Fibroblast of lung (primary cell): ENCODE results near the gene FAM98C. TPM values are rescaled to one million over a fixed set of nuclear protein-coding genes. Genes with fewer than 3 reads are reported as not detected.

Source experiments
- DNase-seq, 2 donors: peaks; one replicate each; pipeline versions ENCODE4 v3.0.0 to v3.0.0-alpha.2; 2010; ENCODE audit warnings: low read depth in 2 of 2
- H2AFZ ChIP-seq: 2 replicates; pipeline ENCODE4 v1.5.1; 2012; ENCODE audit warnings: low read length, control low read depth, inconsistent platforms
- H3K27ac ChIP-seq: 2 replicates; pipeline ENCODE4 v1.5.1; 2011; ENCODE audit warnings: low read length, control low read depth; ENCODE audit not compliant: insufficient read depth
- H3K27me3 ChIP-seq: 2 replicates; pipeline ENCODE4 v1.5.1; 2011; ENCODE audit warnings: mild to moderate bottlenecking, low read length; ENCODE audit not compliant: control insufficient read depth, insufficient read depth
- H3K36me3 ChIP-seq: 2 replicates; pipeline ENCODE4 v1.5.1; 2011; ENCODE audit warnings: low read length; ENCODE audit not compliant: control insufficient read depth, insufficient read depth
- H3K4me1 ChIP-seq: 2 replicates; pipeline ENCODE4 v1.5.1; 2011; ENCODE audit warnings: low read length; ENCODE audit not compliant: control insufficient read depth, insufficient read depth; ENCODE audit errors: extremely low read depth
- H3K4me2 ChIP-seq: 2 replicates; pipeline ENCODE4 v1.5.1; 2011; ENCODE audit warnings: low read length, control low read depth; ENCODE audit not compliant: insufficient read depth; ENCODE audit errors: extremely low read depth
- H3K4me3 ChIP-seq, 4 experiments: fragments of 200-600 bp in 1 of 4; sonication (generic) in 1 of 4; replicated peaks in 1 of 4; 2 replicates each; pipeline ENCODE4 v1.5.1; 2011 to 2016; ENCODE audit warnings: low read length in 4 of 4, low read depth in 3 of 4, mild to moderate bottlenecking in 3 of 4, control low read depth in 2 of 4, inconsistent platforms in 1 of 4, mixed read lengths in 1 of 4; ENCODE audit not compliant: insufficient read depth in 1 of 4; ENCODE audit errors: control extremely low read depth in 1 of 4
- H3K79me2 ChIP-seq: 2 replicates; pipeline ENCODE4 v1.5.1; 2012; ENCODE audit warnings: mild to moderate bottlenecking, low read length, inconsistent platforms; ENCODE audit not compliant: control insufficient read depth, insufficient read depth
- H3K9ac ChIP-seq: 2 replicates; pipeline ENCODE4 v1.5.1; 2011; ENCODE audit warnings: mild to moderate bottlenecking, low read length, control low read depth; ENCODE audit not compliant: insufficient read depth
- H3K9me3 ChIP-seq: 2 replicates; pipeline ENCODE4 v1.5.1; 2012; ENCODE audit warnings: low read depth, low read length; ENCODE audit not compliant: control insufficient read depth, insufficient read depth
- H4K20me1 ChIP-seq: 2 replicates; pipeline ENCODE4 v1.5.1; 2011; ENCODE audit warnings: low read length; ENCODE audit not compliant: control insufficient read depth, insufficient read depth; ENCODE audit errors: extremely low read depth
- CTCF ChIP-seq, 2 donors: IDR thresholded peaks in 1 of 2; conservative IDR thresholded peaks in 1 of 2; 1 replicate in 1 of 2; 2 replicates in 1 of 2; pipeline ENCODE4 v1.5.1; 2011 to 2012; ENCODE audit warnings: low read length in 2 of 2, control low read depth in 1 of 2, inconsistent platforms in 1 of 2, low read depth in 1 of 2, mild to moderate bottlenecking in 1 of 2
- EZH2 ChIP-seq: IDR thresholded peaks from 2 replicates; pipeline ENCODE4 v1.5.1; 2012; ENCODE audit warnings: low read length, control low read depth, mild to moderate bottlenecking; ENCODE audit errors: missing control alignments
- polyA plus RNA-seq, 2 donors: library from polyadenylated mRNA; depleted of rRNA in 1 of 2; stranded (reverse) in 1 of 2; unstranded in 1 of 2; fragments of >200 nt; gene quantifications; 2 replicates each; pipeline ENCODE4 v1.2.1, GENCODE V29; 2011 to 2012; ENCODE audit warnings: missing spikeins in 1 of 2
- total RNA-seq: library from RNA; depleted of rRNA; stranded (reverse); fragments of >200 nt; gene quantifications from 2 replicates; pipeline ENCODE4 v1.2.1, GENCODE V29; 2014

FAM98C gene
- total and polyA plus RNA-seq, 2 donors (not counting 1 experiment from before 2014, with no cell fraction given), result 4.5 to 10.6 TPM

GRCh38 chr19:38434549-38435051 lies 31.7 kb downstream of the FAM98C start:
- Histone ChIP-seq H3K4me3 (no peak overlapping the region), H3K4me2 (no peak overlapping the region), H2AFZ (no peak overlapping the region), H3K79me2 (no peaks in the 10 kb centered on the region), H3K27ac (no peak overlapping the region), H3K9me3 (no peaks in the 10 kb centered on the region), H3K9ac (no peak overlapping the region), H4K20me1 (no peaks in the 10 kb centered on the region), H3K36me3 (no peaks in the 10 kb centered on the region), H3K27me3 (peaks cover 4% of the 10 kb centered on the region), H3K4me1 (no peaks in the 10 kb centered on the region)
- no peak for TF ChIP-seq EZH2
- TF ChIP-seq CTCF (conservative IDR thresholded peaks at IDR 0.05 in 1 of 2, IDR thresholded peaks at IDR 0.05 in 1 of 2; ENCODE audit: low read depth in 1 of 2, low read length in 2 of 2), result no peak
- DNase-seq, result no peak

- no peak overlapping the region for H2AFZ ChIP-seq
- H3K9ac ChIP-seq, result no peak overlapping the region
- H4K20me1 ChIP-seq, result no peaks in the 10 kb centered on the region
- H3K4me1 ChIP-seq, result no peaks in the 10 kb centered on the region
- H3K36me3 ChIP-seq, result no peaks in the 10 kb centered on the region
- H3K4me3 ChIP-seq, result no peak overlapping the region
- no peak for DNase-seq
- no peaks in the 10 kb centered on the region for H3K9me3 ChIP-seq
- H3K79me2 ChIP-seq, result no peaks in the 10 kb centered on the region
- peaks cover 4% of the 10 kb centered on the region for H3K27me3 ChIP-seq
- H3K27ac ChIP-seq, result no peak overlapping the region
- TF ChIP-seq CTCF (conservative IDR thresholded peaks at IDR 0.05 in 1 of 2, IDR thresholded peaks at IDR 0.05 in 1 of 2; ENCODE audit: low read depth in 1 of 2, low read length in 2 of 2), result no peak
- TF ChIP-seq EZH2, result no peak
- no peak overlapping the region for H3K4me2 ChIP-seq
These were observed 34.4 kb downstream of the FAM98C start for GRCh38 chr19:38437295-38437694.

GRCh38 chr19:38437917-38438316 lies 35.0 kb downstream of the FAM98C start:
- H2AFZ ChIP-seq, result no peak overlapping the region
- no peaks in the 10 kb centered on the region for H3K36me3 ChIP-seq
- no peak overlapping the region for H3K27ac ChIP-seq
- no peak for DNase-seq
- TF ChIP-seq EZH2 (no peak), CTCF (conservative IDR thresholded peaks at IDR 0.05 in 1 of 2, IDR thresholded peaks at IDR 0.05 in 1 of 2; ENCODE audit: low read depth in 1 of 2, low read length in 2 of 2) (no peak)
- H3K4me3 ChIP-seq, result no peak overlapping the region
- no peak overlapping the region for H3K4me2 ChIP-seq
- no peaks in the 10 kb centered on the region for H4K20me1 ChIP-seq
- H3K9ac ChIP-seq, result no peak overlapping the region
- no peaks in the 10 kb centered on the region for H3K9me3 ChIP-seq
- no peaks in the 10 kb centered on the region for H3K4me1 ChIP-seq
- peaks cover 4% of the 10 kb centered on the region for H3K27me3 ChIP-seq
- H3K79me2 ChIP-seq, result no peaks in the 10 kb centered on the region
